ENCODE results near the gene FKBP1B.
"Not testable (repeated sequence)": the region's sequence is repeated elsewhere in the genome, so short reads cannot be mapped to it uniquely, and the experiment has no call there.

Gene FKBP1B

GRCh38 chr2:24049485-24050021, at the start of gene FKBP1B:
Gene FKBP1B (plus strand): TSS chr2:24049741. CDS start chr2:24049850, 109 bp downstream.
- DNase-seq (ENCODE audit: extremely low read depth in 1 of 2, low read depth in 1 of 2), result peak; percentile 47 to 49

- DNase-seq (ENCODE audit: extremely low read depth in 1 of 2, low read depth in 1 of 2), result no peak
Observed at GRCh38 chr2:24007693-24008092, 41.8 kb upstream of the FKBP1B start.

DNA sequence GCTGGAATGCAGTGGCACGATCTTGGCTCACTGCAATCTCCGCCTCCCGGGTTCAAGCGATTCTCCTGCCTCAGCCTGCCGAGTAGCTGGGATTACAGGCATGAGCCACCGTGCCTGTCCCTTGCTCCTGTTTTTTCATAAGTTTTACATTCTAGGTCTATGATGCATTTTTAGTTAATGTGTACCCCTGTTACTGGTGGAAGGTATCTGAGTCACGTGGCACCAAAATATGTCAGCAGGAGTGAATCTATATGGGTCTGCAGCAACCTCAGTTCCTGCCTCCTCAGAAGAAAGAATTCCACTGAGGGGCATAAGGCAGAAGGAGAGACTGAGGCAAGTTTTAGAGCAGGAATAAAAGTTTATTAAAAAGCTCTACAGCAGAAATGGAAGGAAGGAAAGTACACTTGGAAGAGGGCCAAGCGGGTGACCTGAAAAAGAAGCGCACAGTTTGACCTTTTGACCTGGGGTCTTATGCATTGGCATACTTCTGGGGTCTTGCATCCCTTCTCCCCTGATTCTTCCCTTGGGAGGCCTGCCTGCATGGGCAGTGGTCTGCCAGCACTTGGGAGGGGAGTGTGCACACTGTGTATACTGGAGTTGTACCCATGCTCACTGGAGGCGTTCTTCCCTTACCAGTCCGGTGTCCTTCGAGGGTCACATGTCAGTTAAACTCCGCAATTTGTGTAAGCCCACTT, 40.7 kb upstream of the FKBP1B start:
- no peak for DNase-seq (ENCODE audit: extremely low read depth in 1 of 2, low read depth in 1 of 2)

GRCh38 chr2:24009367-24009679, 40.2 kb upstream of the FKBP1B start:
- no peak for DNase-seq (ENCODE audit: extremely low read depth in 1 of 2, low read depth in 1 of 2)

DNA sequence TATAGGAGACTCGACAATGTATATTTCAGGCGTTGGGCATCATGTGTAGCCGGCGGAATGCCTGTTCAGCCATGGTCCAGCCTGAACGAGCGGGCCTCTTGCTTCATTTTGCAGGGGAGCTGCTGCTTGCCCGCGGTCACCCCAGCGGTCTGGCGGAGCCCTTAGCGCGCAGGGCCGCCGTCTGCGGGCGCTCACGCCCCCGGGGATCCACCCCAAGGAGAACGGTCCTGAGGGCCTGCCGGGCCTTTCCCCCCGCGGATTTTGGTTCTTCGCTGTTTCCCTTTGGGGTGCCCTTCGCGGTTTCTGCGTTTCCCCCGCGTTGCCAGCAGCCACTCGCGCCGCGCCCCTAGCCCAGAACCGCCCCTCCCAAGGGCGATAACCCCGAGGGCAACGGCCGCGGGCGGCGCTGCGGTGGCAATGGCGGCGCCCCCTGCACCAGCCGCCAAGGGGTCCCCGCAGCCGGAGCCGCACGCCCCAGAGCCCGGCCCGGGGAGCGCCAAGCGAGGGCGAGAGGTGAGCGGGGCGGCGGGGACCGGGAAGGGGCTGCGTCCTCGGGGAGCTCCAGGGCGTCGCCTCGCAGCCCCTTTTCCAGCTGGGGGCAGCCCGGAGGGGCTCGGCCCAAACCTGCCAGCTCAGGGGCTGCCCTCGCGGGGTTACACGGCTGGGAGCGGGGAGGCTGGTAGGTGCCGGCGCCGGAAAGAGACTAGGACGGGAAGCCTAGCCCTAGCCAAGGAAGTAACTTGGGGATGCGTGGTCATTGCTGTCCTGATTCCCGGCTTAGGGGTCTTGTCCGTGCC, 39.7 kb upstream of the FKBP1B start, which contains the start of gene MFSD2B:
Gene MFSD2B (plus strand): TSS at position 406 of the 797 bp plus-strand sequence. CDS start 12 bp downstream, at position 418.
- no peak for DNase-seq (ENCODE audit: extremely low read depth in 1 of 2, low read depth in 1 of 2)

DNA sequence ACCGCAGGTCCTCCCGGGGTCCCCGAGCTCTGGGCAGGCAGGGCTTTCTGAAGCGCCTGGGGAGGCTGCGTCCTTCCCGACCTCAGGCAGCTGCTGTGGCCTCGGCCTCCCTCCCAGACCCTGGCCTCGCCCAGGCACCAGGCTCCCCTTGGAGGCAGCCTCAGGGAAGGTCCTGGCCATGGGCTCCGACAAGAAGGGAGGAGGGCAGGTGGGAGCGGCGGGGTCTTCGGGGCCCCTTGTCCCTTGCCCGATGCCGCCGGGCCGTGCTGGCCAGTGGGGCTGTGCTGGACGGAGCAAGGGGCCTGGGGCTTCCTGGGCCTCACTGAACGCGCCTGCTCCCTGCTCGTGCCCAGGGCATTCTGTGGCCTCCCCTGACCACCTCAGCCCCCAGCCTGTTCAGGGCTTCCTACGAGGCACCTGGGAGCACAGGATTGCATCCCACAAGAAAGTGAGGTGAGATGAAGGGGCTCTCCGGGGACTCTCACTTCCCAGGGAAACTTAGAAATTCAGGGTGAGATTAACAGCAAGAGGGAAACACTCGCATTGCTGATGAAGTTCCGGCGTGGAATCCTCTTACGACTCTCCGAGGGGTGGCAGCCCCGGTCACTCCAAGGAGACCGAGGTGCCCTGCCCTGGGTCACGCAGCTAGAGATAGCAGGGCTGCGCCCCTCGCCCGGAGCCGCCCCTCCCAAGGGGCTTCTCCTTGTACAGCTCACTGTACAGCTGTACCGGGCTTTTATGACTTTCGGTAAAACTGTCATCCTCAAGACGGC, 38.9 kb upstream of the FKBP1B start:
- no peak for DNase-seq (ENCODE audit: extremely low read depth in 1 of 2, low read depth in 1 of 2)

DNA sequence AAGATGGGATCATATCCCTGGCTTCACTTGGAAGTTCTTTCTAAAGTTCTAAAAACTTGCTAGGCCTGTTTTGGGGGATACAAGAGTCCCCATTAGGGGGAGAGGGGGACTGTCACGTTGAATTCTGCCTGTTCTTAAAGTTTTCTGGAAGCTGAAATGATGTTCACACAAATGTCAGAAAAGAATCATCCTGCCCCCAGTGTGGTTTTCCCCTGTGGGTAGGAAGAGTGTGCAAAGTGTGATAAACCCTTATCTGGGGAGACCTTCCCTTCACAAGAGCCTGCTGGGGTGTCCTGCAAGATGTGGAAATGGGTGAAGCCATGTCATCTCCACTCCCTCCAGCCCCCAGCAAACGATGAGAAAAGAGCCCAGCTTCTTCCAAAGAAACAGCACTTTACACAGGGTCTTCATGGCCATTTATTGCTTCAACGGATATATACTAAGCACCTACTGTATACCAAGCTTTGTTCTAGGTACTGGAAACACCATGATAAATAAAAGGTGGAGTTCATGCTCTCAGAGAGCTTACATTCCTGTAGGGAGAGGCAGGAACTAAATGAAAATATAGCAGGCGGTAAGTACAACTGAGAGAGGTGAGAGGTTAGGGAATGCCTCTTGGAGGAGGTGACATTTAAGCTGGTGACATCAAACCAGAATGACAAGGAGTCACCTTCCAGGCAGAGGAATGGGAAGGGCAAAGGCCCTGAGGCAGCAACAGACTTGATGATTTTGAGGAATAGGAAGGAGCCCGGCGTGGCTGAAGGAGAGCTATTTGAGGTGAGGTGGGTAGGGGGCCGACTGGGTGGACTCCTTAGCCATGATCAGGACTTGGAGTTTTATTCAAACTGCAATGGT, 38.1 kb upstream of the FKBP1B start:
- DNase-seq (ENCODE audit: extremely low read depth in 1 of 2, low read depth in 1 of 2), result no peak

- no peak for DNase-seq (ENCODE audit: extremely low read depth in 1 of 2, low read depth in 1 of 2)
Observed at GRCh38 chr2:24012521-24013188, 36.9 kb upstream of the FKBP1B start.

DNA sequence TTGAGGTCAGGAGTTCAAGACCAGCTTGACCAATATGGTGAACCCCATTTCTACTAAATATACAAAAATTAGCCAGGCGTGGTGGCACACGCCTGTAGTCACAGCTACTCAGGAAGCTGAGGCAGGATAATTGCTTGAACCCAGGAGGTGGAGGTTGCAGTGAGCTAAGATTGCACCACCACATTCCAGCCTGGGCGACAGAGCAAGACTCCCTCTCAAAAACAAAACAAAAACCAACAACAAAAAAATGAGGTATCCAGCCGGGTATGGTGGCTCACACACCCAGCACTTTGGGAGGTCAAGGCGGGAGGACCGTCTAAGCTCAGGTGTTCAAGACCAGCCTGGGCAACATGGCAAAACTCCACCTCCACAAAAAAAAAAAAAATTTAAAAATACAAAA, 34.6 kb upstream of the FKBP1B start:
- not testable (repeated sequence) for DNase-seq (ENCODE audit: extremely low read depth in 1 of 2, low read depth in 1 of 2)

- DNase-seq (ENCODE audit: extremely low read depth in 1 of 2, low read depth in 1 of 2), result no peak
Observed at GRCh38 chr2:24015562-24016375, 33.8 kb upstream of the FKBP1B start.

DNA sequence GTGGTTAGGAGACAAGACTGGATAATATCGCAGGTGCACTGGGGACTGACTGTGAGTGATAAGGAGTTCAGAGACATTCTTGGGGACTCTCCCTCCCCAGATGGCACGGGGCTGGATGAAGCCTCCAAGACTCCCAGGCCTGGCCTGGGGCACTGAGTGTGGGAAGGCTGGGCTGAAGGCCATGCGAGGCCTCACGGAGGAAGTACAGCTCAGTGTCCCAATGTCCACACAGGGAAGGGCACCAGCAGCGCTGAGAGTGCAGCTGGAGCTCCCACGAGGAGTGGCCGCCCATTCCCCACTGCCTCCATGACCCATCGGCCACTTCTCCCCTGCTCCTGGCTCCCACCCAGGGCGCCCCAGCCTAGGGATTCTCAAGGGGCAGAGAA, 33.2 kb upstream of the FKBP1B start:
- DNase-seq (ENCODE audit: extremely low read depth in 1 of 2, low read depth in 1 of 2), result no peak

- DNase-seq (ENCODE audit: extremely low read depth in 1 of 2, low read depth in 1 of 2), result no peak
Observed at GRCh38 chr2:24016853-24017703, 32.5 kb upstream of the FKBP1B start.

DNA sequence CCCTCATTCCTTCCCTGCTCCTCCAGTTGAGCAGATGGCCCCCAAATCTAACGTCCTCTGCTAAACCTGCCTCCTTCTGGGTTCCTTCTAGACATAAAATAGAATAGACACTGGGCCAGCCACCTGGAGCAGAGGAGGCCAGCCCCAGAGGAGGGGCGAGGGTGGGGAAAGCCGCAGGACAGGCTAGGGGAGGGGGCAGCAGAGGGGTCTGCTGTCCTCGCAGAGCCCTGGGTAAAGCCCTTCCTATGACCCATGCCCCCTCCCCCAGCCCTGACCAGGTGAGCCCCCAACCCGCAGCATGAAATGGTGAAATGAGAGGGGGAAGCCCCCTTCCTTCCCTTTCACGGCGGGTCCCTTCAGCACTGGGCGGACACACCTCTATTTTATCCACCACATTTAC, 31.8 kb upstream of the FKBP1B start:
- DNase-seq (ENCODE audit: extremely low read depth in 1 of 2, low read depth in 1 of 2), result no peak

DNA sequence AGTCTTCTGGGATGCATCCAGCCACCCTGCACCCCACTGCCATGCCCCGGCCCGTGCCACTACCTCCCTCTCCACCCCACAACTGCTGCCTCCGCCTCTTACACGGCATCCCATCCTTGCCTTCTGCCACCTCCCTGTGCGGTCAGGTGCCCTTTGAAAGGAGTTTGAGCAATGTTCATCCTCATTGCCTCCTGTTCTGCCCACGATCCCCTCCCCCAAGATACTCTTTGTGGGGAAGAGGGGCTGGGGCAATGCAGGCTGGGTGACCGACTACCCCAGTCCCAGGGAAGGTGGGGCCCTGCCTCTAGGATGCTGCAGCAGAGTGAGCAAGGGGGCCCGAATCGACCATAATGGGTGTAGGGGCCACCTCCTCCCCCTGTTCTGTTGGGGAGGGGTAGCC, 31.3 kb upstream of the FKBP1B start:
- no peak for DNase-seq (ENCODE audit: extremely low read depth in 1 of 2, low read depth in 1 of 2)

GRCh38 chr2:24019729-24020128, 29.8 kb upstream of the FKBP1B start:
- no peak for DNase-seq (ENCODE audit: extremely low read depth in 1 of 2, low read depth in 1 of 2)

DNA sequence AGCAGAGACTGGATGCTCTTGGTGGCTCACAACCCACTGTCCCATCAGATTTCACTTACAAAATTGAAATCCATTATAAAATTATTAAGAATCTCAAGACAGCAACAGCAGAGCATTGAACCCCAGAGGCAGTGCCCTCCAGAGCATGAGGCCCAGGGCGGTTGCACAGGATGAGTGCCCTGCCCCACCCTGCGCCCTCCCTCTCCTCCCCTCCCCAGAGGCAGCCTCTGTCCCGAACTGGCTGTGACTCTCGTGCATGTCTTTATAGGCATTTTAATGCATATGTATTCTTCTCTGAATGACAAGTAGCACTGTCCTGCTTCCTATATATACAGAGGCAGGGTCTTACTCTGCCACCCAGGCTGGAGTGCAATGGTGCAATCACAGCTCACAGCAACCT, 29.3 kb upstream of the FKBP1B start:
- no peak for DNase-seq (ENCODE audit: extremely low read depth in 1 of 2, low read depth in 1 of 2)

DNA sequence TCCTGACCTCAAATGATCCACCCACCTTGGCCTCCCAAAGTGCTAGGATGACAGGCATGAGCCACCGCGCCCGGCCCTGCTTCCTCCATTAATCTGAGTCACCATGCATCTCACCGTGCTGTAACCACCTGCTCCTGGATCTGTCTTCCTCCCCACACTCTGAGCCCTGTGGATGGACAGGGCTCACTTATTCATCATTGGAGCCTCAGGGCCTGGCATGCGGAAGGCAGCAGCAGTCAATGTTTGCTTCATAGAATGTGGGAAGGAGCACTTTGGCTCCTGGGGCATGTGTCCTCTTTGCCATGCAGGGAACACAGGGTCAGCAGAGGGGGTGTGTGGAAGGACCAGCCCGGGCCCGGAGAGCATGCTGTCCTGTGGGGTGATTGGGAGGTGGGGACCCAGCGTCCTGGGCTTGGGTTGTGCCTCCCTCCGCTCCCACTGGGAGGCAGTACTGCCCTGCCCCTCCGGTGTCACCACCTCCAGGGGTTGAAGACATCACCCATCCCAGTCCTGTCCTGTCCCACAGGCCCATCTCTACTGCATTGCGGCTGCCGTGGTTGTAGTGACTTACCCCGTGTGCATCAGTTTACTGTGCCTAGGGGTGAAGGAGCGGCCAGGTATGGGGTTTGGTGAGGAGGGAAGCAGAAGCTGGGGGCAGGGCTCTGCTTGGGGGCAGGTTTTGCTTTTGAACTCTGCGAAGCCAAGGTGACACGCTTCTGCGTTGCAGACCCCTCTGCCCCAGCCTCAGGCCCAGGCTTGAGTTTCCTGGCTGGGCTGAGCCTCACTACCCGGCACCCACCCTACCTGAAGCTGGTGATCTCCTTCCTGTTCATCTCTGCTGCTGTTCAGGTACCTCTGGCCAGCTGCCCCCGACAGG, 28.2 kb upstream of the FKBP1B start:
- peak in 1 of 2 donors; percentile 11 for DNase-seq (ENCODE audit: extremely low read depth in 1 of 2, low read depth in 1 of 2)

All from stimulated activated CD8-positive, alpha-beta memory T cell treated with anti-CD3 and anti-CD28 coated beads, Interleukin-7, amount 100 ng/mL, for 48 hours (primary cell).